Heart right ventricle (tissue), 16 donors: ENCODE data around the gene ETV1. TPM values are rescaled to one million over a fixed set of nuclear protein-coding genes. Genes with fewer than 3 reads are reported as not detected.

ENCODE experiments used
- ATAC-seq, 8 donors: fragments of 200-7000 bp; cut with Tn5 transposase; one replicate each; pipeline ENCODE4 v1.9.1; 2020; ENCODE audit warnings: mild to moderate bottlenecking in 8 of 8, moderate library complexity in 8 of 8, moderate number of reproducible peaks in 1 of 8
- DNase-seq, 2 donors: peaks; one replicate each; pipeline ENCODE4 v3.0.0-alpha.2; 2020
- H3K27ac ChIP-seq, 10 donors: fragments of 200-600 bp; sonication (generic) in 2 of 10; one replicate each; pipeline versions ENCODE4 v1.5.0 to v1.8.0; 2020 to 2022; ENCODE audit warnings: mild to moderate bottlenecking in 3 of 10
- H3K27me3 ChIP-seq, 7 donors: fragments of 200-600 bp; one replicate each; pipeline ENCODE4 v1.8.0; 2021 to 2022; ENCODE audit warnings: mild to moderate bottlenecking in 2 of 7
- H3K36me3 ChIP-seq, 9 donors: fragments of 200-600 bp; sonication (generic) in 1 of 9; one replicate each; pipeline versions ENCODE4 v1.5.0 to v1.8.0; 2020 to 2022; ENCODE audit warnings: mild to moderate bottlenecking in 2 of 9
- H3K4me1 ChIP-seq, 9 donors: fragments of 200-600 bp; sonication (generic) in 1 of 9; one replicate each; pipeline versions ENCODE4 v1.5.0 to v1.8.0; 2020 to 2022; ENCODE audit warnings: mild to moderate bottlenecking in 4 of 9
- H3K4me3 ChIP-seq, 10 donors: fragments of 200-600 bp; sonication (generic) in 2 of 10; one replicate each; pipeline versions ENCODE4 v1.5.0 to v1.8.0; 2020 to 2022; ENCODE audit warnings: mild to moderate bottlenecking in 7 of 10, moderate library complexity in 2 of 10
- H3K9me3 ChIP-seq, 11 donors: fragments of 200-600 bp in 10 of 11; sonication (generic) in 2 of 11; one replicate each; pipeline versions ENCODE4 v1.5.0 to v1.8.0; 2013 to 2022; ENCODE audit warnings: mild to moderate bottlenecking in 2 of 11, control low read depth in 1 of 11, moderate library complexity in 1 of 11
- CTCF ChIP-seq, 9 donors: fragments of 200-600 bp; sonication (generic) in 2 of 9; IDR thresholded peaks; one replicate each; pipeline versions ENCODE4 v1.5.0 to v1.8.0; 2021 to 2022; ENCODE audit warnings: antibody characterized with exemption in 9 of 9, mild to moderate bottlenecking in 5 of 9, moderate library complexity in 1 of 9
- WGBS, 2 donors: extraction: QIAGEN DNeasy Blood & Tissue Kit; methylation state at CpG; one replicate each; pipeline ENCODE4 v1.1.7; 2013; ENCODE audit warnings: inconsistent platforms in 1 of 2; 5-methylcytosine and 5-hydroxymethylcytosine counted together
- intact Hi-C, 10 donors: fragments of 100-400 bp; cut with DNase I; formaldehyde crosslinking; loops; one replicate each; pipeline versions ENCODE4 v1.11.1 to v1.14.2; 2022
- polyA plus RNA-seq, 2 donors: library from polyadenylated mRNA; stranded (reverse); fragments of 200-250 nt; gene quantifications; one replicate each; pipeline ENCODE4 v1.2.3, GENCODE V29; 2013
- total RNA-seq, 10 donors: library from RNA; stranded (reverse); fragmentation: NEBNext Ultra II Directional in 3 of 10; extraction: Animal tissue kit (Norgen Biotek cat#: 25700) in 3 of 10; gene quantifications; one replicate each; pipeline versions ENCODE4 v1.2.1 to v1.2.4, GENCODE V29; 2021 to 2023
- donor health status: Arrhythmogenic right ventricular cardiomyopathy.
- donor health status: ischemic (EF 13 %, LVEDD 7.1; RV severe dilation, severe dysfunction).
- donor health status: healthy with polysubstance abuse.
- donor health status: DM: no; HTN: yes; CAD: no.
- donor health status: DM: no; HTN: no; CAD: no.
- donor health status: ischemic (EF 25% LVEDD 6.9; RV normal size, moderate dysfunction).
- donor health status: ischemic (EF 25% LVEDD 5.7; RV mildly dilated, moderate dysfunction).
- donor health status: healthy.
- donor health status: DM: yes; HTN: yes; CAD: no.
- donor health status: Ischemic cardiomyopathy.
- donor health status: ischemic (EF 35%, LVEDD 5.7; RV mildly dilated, moderate dysfunction).
- donor health status: nonischemic (EF 11% LVEDD 7.7; RV severe dilation, severe dysfunction).
- donor health status: DM: yes; HTN: yes; CAD: no.
- donor health status: PGD.
- donor health status: ischemic (EF 29% LVEDD 5.4; RV normal size, mild dysfunction).
- donor health status: nonischemic (EF 23%, LVEDD 6.1; RV moderate dilation, normal function).

Gene ETV1
- total and polyA plus RNA-seq, 12 donors, result 9.5 to 118 (median 55.1) TPM

DNA sequence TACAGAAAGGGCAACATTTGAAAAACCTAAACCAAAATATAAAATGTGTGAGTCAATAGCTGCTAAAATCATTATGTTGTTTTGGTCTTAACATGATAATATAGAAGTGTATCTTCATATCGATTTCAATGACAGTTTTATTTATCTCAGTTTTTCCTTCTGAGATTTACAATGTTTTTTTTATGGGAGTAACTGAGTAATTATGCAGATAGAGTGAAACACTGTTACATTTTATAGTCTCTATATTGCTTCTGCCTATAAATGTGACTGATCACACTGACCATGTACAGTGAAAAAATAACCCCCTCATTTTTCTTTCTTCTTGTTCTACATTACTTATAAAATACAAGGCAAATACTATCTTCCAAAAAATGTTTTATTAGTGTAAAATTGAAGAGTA lies 81.6 kb downstream of the ETV1 start:
- 81 to 92% methylated on average over 1 of the region's 1 CpG for WGBS, 2 donors

GRCh38 chr7:13904689-13905088 lies 84.8 kb downstream of the ETV1 start:
- WGBS, 2 donors, result 62 to 64% methylated on average over 3 of the region's 3 CpGs
- peak in 1 of 8 donors; percentile 70 for ATAC-seq
- Histone ChIP-seq H3K27me3 (no peaks in the 10 kb centered on the region), H3K36me3 (peaks cover 0 to 68% (median 23%) of the 10 kb centered on the region in 9 donors), H3K4me3 (no peak overlapping the region), H3K4me1 (peaks cover 0 to 25% (median under 1%) of the 10 kb centered on the region in 9 donors), H3K9me3 (no peaks in the 10 kb centered on the region), H3K27ac (peak overlapping the region in 1 of 10 donors; percentile 4)
- DNase-seq, result no peak
- no peak for TF ChIP-seq CTCF (IDR thresholded peaks at IDR 0.05)
- intact Hi-C loops, result no loop called here

More for the DNA sequence above, 81.6 kb downstream of the ETV1 start:
- intact Hi-C loops, result no loop called here
- Histone ChIP-seq H3K36me3 (peaks cover 0 to 61% (median 17%) of the 10 kb centered on the region in 9 donors), H3K9me3 (no peaks in the 10 kb centered on the region), H3K4me1 (peaks cover 0 to 30% (median 5%) of the 10 kb centered on the region in 9 donors), H3K4me3 (no peak overlapping the region), H3K27ac (no peak overlapping the region), H3K27me3 (no peaks in the 10 kb centered on the region)
- ATAC-seq (no peak), DNase-seq (no peak)
- no peak for TF ChIP-seq CTCF (IDR thresholded peaks at IDR 0.05)

- WGBS, 2 donors, result 83% methylated on average over 2 of the region's 2 CpGs
Measured at GRCh38 chr7:13904007-13904406, 85.5 kb downstream of the ETV1 start.

GRCh38 chr7:13901577-13901976 lies 87.9 kb downstream of the ETV1 start:
- 73 to 84% methylated on average over 3 of the region's 3 CpGs for WGBS, 2 donors
- intact Hi-C loops, result no loop called here
- ATAC-seq, result no peak
- no peaks in the 10 kb centered on the region for H3K27me3 ChIP-seq
- DNase-seq, result no peak
- no peak overlapping the region for H3K4me3 ChIP-seq
- peaks cover 0 to 41% (median 9%) of the 10 kb centered on the region in 9 donors for H3K36me3 ChIP-seq
- no peak for TF ChIP-seq CTCF (IDR thresholded peaks at IDR 0.05)
- no peak overlapping the region for H3K27ac ChIP-seq
- H3K4me1 ChIP-seq, result peaks cover 0 to 22% (median 5%) of the 10 kb centered on the region in 9 donors
- no peaks in the 10 kb centered on the region for H3K9me3 ChIP-seq

More at GRCh38 chr7:13904007-13904406, 85.5 kb downstream of the ETV1 start:
- ATAC-seq, result peak in 2 of 8 donors; percentile 11 to 52
- no peaks in the 10 kb centered on the region for H3K27me3 ChIP-seq
- H3K4me1 ChIP-seq, result peaks cover 0 to 30% (median 5%) of the 10 kb centered on the region in 9 donors
- no peak for TF ChIP-seq CTCF (IDR thresholded peaks at IDR 0.05)
- no peaks in the 10 kb centered on the region for H3K9me3 ChIP-seq
- peaks cover 0 to 65% (median 20%) of the 10 kb centered on the region in 9 donors for H3K36me3 ChIP-seq
- no peak for DNase-seq
- intact Hi-C loops, result no loop called here
- H3K4me3 ChIP-seq, result no peak overlapping the region
- H3K27ac ChIP-seq, result peak overlapping the region in 1 of 10 donors; percentile 4
